Activated CD4-positive, alpha-beta memory T cell treated with anti-CD3 and anti-CD28 coated beads, Interleukin-2, amount 10 ng/mL, durations not matched to agents 7 days and 5 days (primary cell): ENCODE results near the gene PAX9. TPM values are rescaled to one million over a fixed set of nuclear protein-coding genes. Genes with fewer than 3 reads are reported as not detected.

ENCODE experiments used
- CTCF ChIA-PET: fragments of 350-600 bp; sonication (Branson Sonifier 250); formaldehyde crosslinking; loops from one replicate; lab custom pipeline; 2021; ENCODE audit warnings: antibody characterized with exemption, inconsistent platforms; lab: Charles Lee
- POLR2A ChIA-PET: fragments of 350-600 bp; sonication (Branson Sonifier 250); formaldehyde crosslinking; loops from one replicate; lab custom pipeline; 2021; ENCODE audit warnings: antibody characterized with exemption; lab: Charles Lee
- DNase-seq: peaks from one replicate; pipeline ENCODE4 v3.0.0-alpha.2; 2020
- H3K27ac Mint-ChIP-seq: one replicate; pipeline ENCODE4 v1.8.0; 2021; ENCODE audit warnings: mild to moderate bottlenecking, mixed read lengths
- H3K27me3 Mint-ChIP-seq: one replicate; pipeline ENCODE4 v1.8.0; 2021; ENCODE audit warnings: mixed read lengths
- H3K36me3 Mint-ChIP-seq: one replicate; pipeline ENCODE4 v1.8.0; 2021; ENCODE audit warnings: low read depth, mixed read lengths
- H3K4me1 Mint-ChIP-seq: one replicate; pipeline ENCODE4 v1.8.0; 2021; ENCODE audit warnings: mixed read lengths
- H3K4me3 Mint-ChIP-seq: one replicate; pipeline ENCODE4 v1.8.0; 2021; ENCODE audit warnings: mild to moderate bottlenecking, mixed read lengths
- H3K9me3 Mint-ChIP-seq: one replicate; pipeline ENCODE4 v1.8.0; 2021; ENCODE audit warnings: mixed read lengths
- total RNA-seq, 2 experiments: library from RNA; stranded (reverse); gene quantifications; one replicate each; pipeline ENCODE4 v1.2.3, GENCODE V29; 2021

PAX9 gene
- total RNA-seq, 2 experiments from 2014 or later: not detected

DNA sequence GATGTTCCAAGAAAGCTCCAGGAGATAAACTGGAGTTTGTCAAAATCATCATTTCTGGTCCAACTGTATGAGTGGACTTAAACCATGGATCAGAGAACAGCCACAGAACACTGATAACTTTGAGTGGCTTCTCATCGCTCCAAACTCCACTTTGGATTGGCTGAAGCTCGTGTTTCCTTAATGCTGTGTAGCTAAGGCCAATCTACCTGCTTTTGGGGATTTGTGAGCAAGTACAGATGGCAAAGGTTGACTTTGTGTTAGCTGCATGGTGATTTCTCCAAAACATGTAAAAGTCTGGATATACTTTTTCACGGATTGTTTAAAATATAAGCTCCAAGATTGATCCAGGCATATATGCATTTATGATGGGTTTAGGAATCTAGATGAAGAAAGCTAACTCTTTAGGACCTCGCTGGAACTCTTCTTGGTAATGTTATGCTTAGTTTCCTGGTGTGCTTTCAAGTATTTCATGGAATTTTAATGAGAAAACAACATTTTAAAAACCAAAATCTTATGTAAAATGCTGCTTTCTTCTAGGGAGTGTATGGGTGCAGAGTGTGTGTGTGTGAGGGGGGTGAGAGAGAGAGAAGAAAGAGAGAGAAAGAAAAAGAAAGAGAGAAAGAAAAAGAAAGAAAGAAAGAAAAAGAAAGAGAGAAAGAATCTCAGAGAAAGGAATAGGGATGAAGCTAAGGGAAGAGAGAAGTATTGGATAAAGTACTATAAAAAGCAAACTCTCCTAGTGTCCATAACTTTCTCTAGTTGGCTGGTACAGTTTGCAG lies 11.6 kb upstream of the PAX9 start:
- H3K36me3 Mint-ChIP-seq: peaks cover 4% of the 10 kb centered on the region
- H3K27ac Mint-ChIP-seq: no peak overlapping the region
- ChIA-PET CTCF (interaction anchor here (0.6 to 1.4 kb wide), 3 partner anchors 11 to 127 kb away, joined by 3 to 7 read pairs (median 3); no protein-coding TSS in a partner anchor), POLR2A (no interaction called here)
- H3K27me3 Mint-ChIP-seq: peaks cover 77% of the 10 kb centered on the region
- H3K9me3 Mint-ChIP-seq: no peaks in the 10 kb centered on the region
- DNase-seq: no peak
- peaks cover 2% of the 10 kb centered on the region for H3K4me1 Mint-ChIP-seq
- H3K4me3 Mint-ChIP-seq: no peak overlapping the region

DNA sequence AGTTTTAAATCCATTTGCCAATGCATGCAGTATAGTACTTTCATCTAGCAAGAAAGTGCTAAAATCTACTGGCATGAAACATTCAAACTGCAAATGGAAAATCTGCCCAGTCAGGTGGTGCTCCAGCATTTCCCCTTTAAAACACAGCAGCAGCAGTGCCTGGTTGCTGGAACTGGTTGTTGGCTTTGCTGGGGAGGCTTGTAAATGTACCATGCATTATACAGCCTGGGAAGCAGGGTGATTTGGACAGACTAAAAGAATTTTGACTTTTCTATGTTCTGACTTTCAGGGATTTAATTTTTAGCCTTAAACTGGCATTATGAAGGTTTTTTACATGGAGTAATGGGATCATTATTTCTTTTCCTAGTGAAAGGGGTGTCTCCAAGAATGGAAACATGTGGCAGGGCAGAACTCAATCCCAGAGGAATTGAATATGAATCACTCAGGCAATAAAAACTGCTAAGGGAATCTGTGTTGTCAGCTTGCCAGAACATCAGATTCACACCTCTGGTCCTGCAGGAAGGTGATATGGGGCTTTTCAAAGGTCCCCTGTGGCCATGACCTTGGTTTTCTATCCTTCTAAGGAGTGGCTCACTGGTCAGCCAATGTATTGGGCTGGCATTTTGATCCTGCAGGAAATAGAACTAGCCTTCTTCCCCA lies 9.0 kb upstream of the PAX9 start:
- Mint-ChIP-seq H3K9me3 (no peaks in the 10 kb centered on the region), H3K27me3 (peaks cover 87% of the 10 kb centered on the region), H3K27ac (no peak overlapping the region), H3K4me1 (peaks cover 10% of the 10 kb centered on the region), H3K36me3 (peaks cover 8% of the 10 kb centered on the region), H3K4me3 (no peak overlapping the region)
- no peak for DNase-seq
- CTCF ChIA-PET: no interaction called here
- POLR2A ChIA-PET: no interaction called here

DNA sequence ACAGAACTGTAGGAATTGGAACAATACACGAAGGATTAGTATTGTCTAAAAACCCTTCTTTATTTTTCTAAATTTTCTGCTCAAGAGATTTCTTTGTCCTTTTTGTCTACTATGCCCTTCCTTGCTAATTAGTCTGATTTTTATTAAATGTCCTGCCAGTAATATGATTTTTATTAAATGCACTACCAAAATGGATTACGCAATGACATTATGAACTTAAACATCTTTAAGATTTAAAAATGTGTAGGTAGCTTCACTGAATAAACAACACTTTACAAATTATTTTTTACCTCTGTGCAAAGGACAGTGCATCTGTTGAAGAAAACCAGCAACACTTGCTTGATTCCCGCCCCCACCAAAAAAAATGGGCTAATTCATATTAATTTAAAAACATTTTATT lies 8.2 kb upstream of the PAX9 start:
- no peaks in the 10 kb centered on the region for H3K9me3 Mint-ChIP-seq
- no peak overlapping the region for H3K4me3 Mint-ChIP-seq
- H3K4me1 Mint-ChIP-seq: peaks cover 8% of the 10 kb centered on the region
- H3K27me3 Mint-ChIP-seq: peaks cover 86% of the 10 kb centered on the region
- no peak overlapping the region for H3K27ac Mint-ChIP-seq
- POLR2A ChIA-PET: no interaction called here
- CTCF ChIA-PET: no interaction called here
- no peak for DNase-seq
- H3K36me3 Mint-ChIP-seq: peaks cover 4% of the 10 kb centered on the region

DNA sequence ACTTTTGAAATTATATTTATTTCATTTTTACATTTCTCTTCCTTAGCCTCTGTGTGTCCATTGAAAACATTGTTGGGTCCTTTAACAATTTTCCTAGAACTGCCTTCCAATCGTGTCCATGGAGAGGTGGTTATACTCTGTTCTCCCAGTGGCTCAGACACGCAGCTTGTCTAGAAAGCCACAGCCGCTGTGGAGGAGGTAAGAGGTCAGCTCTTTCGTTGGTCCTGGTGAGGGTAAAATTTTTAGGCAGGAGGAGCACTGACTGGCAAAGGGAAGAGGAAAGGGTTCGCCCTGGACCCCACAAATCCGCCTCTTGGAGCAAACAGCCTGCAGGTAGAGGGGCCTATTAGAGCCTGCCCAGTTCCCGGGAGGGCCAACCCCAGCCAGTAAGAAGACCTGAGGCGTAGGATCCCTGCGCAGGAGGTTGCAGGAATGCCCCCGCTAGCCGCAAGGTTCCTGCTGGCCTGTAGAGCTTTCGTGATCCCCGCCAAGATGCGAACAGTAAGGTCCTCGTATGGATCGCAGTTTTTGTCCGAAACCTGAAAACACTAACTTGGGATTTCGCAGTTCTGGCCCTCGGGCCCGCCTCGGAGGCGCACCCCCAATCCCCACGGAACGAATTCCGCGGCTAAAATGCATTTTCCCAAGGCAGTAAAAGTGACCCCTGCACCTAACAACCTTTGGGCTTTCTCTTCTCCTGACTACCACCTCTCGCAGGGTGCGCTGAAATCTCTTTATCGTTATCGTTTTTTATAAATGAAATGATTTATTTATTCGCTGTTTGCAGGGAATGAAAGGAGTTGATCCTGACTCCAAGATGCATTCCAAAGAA lies 7.5 kb upstream of the PAX9 start:
- POLR2A ChIA-PET: no interaction called here
- H3K27ac Mint-ChIP-seq: no peak overlapping the region

DNA sequence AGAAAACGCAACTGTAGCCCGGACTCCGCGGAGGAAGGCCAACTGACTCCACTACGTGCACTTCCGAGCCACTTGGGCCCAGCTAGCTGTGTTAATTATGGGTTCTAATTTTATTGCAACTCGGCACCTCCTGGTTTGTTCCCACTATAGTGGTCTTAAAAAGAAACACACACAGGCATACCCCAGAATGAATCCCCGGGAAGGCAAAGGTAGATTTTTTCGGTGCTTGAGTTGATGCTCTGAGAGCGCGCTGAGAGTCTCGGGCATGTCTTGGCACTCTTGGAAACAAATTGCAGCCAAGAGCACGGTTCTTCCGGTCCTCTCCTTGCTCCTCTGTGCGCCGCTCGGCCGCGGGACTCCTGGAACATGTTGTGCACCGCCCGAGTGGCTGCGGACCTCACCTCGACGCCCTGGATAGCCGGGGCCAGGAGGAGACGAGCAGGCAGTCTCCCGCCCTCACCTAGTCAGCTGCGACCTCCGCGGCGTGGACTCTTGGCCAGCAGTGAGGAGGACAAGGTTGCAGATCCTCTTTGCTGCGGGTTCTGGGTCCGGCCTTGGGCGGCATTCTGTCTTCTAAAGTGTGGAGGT lies 6.8 kb upstream of the PAX9 start:
- Mint-ChIP-seq H3K27me3 (peaks cover 86% of the 10 kb centered on the region), H3K27ac (no peak overlapping the region), H3K9me3 (no peaks in the 10 kb centered on the region), H3K36me3 (peaks cover 9% of the 10 kb centered on the region), H3K4me3 (no peak overlapping the region), H3K4me1 (peaks cover 11% of the 10 kb centered on the region)
- ChIA-PET CTCF (no interaction called here), POLR2A (no interaction called here)
- no peak for DNase-seq

More for the DNA sequence above, 7.5 kb upstream of the PAX9 start:
- Mint-ChIP-seq H3K36me3 (peaks cover 8% of the 10 kb centered on the region), H3K9me3 (no peaks in the 10 kb centered on the region), H3K4me3 (no peak overlapping the region), H3K4me1 (peaks cover 10% of the 10 kb centered on the region), H3K27me3 (peaks cover 85% of the 10 kb centered on the region)
- DNase-seq: no peak
- CTCF ChIA-PET: no interaction called here

DNA sequence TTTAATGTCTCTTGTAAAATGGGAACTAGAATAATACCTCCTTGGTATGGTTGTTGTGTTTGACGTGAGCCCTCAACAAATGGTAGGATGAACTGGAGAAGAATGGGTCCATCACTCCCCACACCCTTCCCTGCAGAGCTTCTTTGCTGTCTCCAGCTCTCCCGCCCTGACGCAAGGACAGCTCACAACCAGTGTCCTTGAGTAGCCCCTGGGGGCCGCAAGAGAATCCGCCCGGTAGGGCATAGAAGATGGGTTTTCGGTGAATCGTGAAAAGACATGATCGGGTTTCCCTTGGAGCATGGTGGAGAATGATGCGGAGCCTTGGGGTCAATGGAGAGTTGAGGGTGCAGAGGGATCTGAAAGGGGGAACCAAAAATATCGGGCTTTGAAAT lies 6.1 kb upstream of the PAX9 start:
- Mint-ChIP-seq H3K4me3 (no peak overlapping the region), H3K4me1 (peaks cover 11% of the 10 kb centered on the region), H3K36me3 (peaks cover 9% of the 10 kb centered on the region), H3K27ac (no peak overlapping the region), H3K9me3 (no peaks in the 10 kb centered on the region), H3K27me3 (peaks cover 88% of the 10 kb centered on the region)
- ChIA-PET POLR2A (no interaction called here), CTCF (no interaction called here)
- DNase-seq: no peak

DNA sequence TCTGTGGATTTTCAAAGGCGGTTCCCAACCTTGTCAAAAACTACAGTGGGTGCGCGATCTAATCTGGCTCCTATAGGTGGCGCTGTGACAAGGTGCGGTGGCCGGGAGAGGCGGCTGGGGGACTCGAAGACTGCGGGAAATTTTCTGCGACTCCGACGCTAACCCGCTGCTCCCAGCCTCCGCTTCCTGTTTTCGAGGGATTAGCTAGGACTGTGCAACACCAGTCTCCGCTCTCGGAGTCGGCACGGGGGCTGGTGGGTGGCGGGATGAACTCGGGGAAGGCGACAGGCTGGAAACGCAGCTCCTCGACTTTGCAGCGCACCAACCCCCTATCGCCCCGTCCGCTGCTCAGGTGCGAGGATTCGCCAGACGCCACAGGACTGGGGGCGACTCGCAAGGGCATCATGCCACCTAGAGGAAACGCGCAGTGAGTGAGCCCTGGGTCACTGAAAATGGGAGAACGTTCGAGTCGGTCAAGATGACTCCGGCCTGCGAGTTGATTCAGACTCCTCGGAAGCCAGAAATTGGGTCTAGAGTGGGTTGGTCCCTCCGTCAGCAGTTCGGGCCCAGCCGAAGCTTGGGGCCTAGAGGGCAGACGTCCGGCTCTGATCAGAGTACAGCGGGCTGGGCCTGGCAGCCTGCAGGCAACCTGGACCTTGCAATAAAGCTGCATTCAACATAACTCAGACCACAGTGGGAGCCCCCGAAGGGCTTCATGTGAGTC lies 5.5 kb upstream of the PAX9 start:
- H3K36me3 Mint-ChIP-seq: peaks cover 11% of the 10 kb centered on the region
- CTCF ChIA-PET: no interaction called here
- H3K4me3 Mint-ChIP-seq: no peak overlapping the region
- H3K27ac Mint-ChIP-seq: no peak overlapping the region
- peaks cover 90% of the 10 kb centered on the region for H3K27me3 Mint-ChIP-seq
- DNase-seq: no peak
- H3K4me1 Mint-ChIP-seq: peaks cover 12% of the 10 kb centered on the region
- H3K9me3 Mint-ChIP-seq: no peaks in the 10 kb centered on the region
- POLR2A ChIA-PET: no interaction called here

DNA sequence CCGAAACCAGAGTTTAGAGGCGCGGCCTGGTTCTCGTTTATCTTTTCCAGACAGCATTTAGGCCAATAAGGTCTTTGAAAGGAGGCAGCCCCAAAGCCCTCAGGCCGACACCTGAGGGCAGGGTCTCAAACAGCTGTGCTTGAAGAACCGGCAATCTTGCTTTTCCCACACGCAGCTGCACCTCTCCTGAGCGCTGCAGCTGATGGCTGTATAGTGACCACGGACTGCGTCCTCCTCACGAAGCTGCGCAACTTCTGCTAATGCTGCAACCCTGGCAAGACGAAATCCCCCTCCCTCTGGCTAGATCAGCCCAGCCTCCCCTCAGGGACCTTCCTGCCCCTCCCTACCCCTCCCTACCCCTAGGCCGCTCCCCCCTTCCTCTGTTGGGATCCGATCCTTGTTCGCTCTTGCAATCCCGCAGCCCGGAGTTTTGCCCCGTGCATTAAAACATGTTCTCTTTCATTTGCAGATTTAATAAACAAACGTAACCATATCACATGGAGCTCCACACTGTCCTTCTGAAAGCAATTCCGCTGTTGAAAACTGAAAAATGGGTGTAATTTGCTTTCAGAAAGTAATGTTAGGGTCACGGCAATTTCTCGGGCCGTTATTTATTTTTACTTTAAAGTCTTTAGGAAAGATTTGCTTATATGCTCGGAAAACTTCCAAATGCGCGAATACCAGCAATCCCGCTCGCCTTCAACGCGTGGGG lies 4.8 kb upstream of the PAX9 start:
- H3K27ac Mint-ChIP-seq: no peak overlapping the region
- ChIA-PET POLR2A (interaction anchor here (1.2 kb wide), 1 partner anchor 8 kb away, joined by 4 read pairs; no protein-coding TSS in a partner anchor), CTCF (no interaction called here)
- H3K27me3 Mint-ChIP-seq: peaks cover 92% of the 10 kb centered on the region
- DNase-seq: no peak
- peaks cover 13% of the 10 kb centered on the region for H3K36me3 Mint-ChIP-seq
- H3K4me1 Mint-ChIP-seq: peaks cover 15% of the 10 kb centered on the region
- peak overlapping the region; percentile 17 for H3K4me3 Mint-ChIP-seq
- no peaks in the 10 kb centered on the region for H3K9me3 Mint-ChIP-seq

DNA sequence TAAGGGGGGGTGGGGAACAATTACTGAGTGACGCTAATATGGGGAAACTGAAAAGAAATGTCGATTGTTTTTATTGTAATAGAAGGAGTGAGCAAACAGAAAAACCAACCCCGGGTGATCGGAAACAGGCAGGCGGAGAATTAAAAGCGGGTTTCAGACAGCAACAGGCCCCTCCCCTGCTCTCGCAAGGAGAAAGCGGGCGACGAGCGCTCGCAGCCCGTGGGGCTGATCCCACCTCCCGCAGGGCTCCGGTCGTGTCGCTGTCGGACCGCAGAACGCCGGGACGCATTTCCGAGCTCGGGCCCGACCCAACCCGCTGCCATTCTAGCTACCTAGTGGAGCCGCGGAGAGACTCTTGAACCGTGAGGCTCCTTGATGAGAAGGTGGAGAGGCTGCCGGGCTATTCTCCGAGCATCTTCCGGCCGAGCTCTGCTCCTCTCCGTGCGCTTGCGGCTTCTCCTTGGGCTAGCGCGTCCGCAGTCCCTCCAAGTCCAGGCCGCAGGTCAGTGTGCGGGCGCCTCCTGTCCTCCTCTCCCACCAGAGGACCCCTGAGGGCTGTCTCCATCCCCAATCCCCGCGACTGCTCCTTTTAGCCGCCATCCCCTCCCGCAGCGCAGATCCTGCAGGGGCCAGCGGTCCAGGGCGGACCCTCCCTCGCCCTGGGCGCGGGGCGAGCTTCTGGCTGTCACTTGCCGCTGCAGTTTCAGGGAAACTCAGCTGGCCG lies 4.1 kb upstream of the PAX9 start:
- Mint-ChIP-seq H3K27me3 (peaks cover 95% of the 10 kb centered on the region), H3K4me1 (peaks cover 20% of the 10 kb centered on the region), H3K27ac (no peak overlapping the region), H3K9me3 (no peaks in the 10 kb centered on the region), H3K4me3 (no peak overlapping the region), H3K36me3 (peaks cover 13% of the 10 kb centered on the region)
- CTCF ChIA-PET: no interaction called here
- POLR2A ChIA-PET: interaction anchor here (1.2 kb wide), 1 partner anchor 9 kb away, joined by 4 read pairs; no protein-coding TSS in a partner anchor
- no peak for DNase-seq

DNA sequence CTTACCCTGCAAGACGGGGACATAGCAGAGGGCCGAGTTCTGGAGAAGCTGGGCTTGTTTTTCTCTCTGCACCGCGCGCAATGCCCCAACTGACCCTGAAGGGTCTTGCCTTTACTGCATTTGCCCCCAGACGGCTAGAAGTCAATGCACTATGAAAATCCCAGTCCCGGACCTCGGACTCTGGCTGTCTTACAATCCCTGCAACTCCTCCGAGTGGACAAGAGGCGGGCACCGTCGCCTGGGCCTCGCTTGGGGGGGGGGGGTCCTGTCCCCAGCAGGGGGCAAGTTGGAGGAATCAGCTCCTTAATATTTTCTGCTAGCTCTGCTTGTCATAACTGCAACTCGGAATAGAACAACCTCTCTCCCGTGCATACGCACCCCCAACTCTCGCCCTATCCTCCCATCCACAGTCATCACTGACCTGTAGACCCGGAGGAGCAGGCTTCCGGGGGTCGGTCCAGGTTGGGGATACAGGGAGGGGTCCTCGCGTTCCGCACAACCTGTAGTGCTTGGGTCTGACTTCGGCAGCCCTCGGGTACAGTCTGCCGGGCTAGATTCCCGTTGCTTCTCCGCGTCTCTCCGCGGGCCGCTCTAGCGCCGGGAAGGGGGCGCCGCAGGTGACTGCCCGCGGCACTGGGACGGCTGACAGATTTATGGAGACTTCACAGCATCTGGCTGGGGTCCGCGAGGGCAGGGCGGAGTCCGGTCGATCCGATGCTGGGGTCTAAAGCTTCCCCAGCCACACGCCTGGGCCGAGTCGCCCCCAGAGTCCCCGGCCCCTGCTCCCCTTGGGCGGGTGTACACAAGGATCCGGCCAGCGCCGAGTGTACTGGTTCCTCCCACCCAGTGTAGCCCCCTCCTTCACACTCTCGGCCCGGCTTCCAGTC lies 3.3 kb upstream of the PAX9 start:
- Mint-ChIP-seq H3K36me3 (peaks cover 13% of the 10 kb centered on the region), H3K27ac (no peak overlapping the region), H3K9me3 (no peaks in the 10 kb centered on the region), H3K4me3 (no peak overlapping the region), H3K27me3 (peaks cover 95% of the 10 kb centered on the region), H3K4me1 (peaks cover 21% of the 10 kb centered on the region)
- ChIA-PET CTCF (no interaction called here), POLR2A (interaction anchor here (1.2 kb wide), 1 partner anchor 10 kb away, joined by 4 read pairs; no protein-coding TSS in a partner anchor)
- DNase-seq: no peak
